GM21576 (cell line): ENCODE data around the gene PIGU.
"Not testable (repeated sequence)": the region's sequence is repeated elsewhere in the genome, so short reads cannot be mapped to it uniquely, and the experiment has no call there.

ENCODE experiments used
- ATAC-seq: cut with Tn5 transposase; IDR thresholded peaks from one replicate; pipeline ENCODE4 v1.9.1; 2021; ENCODE audit warnings: mild to moderate bottlenecking, moderate library complexity; ENCODE audit not compliant: unreplicated experiment

PIGU gene

GRCh38 chr20:34706912-34707784, 30.3 kb upstream of the PIGU start:
- no peak for ATAC-seq

GRCh38 chr20:34706302-34706875, 29.5 kb upstream of the PIGU start:
- no peak for ATAC-seq

DNA sequence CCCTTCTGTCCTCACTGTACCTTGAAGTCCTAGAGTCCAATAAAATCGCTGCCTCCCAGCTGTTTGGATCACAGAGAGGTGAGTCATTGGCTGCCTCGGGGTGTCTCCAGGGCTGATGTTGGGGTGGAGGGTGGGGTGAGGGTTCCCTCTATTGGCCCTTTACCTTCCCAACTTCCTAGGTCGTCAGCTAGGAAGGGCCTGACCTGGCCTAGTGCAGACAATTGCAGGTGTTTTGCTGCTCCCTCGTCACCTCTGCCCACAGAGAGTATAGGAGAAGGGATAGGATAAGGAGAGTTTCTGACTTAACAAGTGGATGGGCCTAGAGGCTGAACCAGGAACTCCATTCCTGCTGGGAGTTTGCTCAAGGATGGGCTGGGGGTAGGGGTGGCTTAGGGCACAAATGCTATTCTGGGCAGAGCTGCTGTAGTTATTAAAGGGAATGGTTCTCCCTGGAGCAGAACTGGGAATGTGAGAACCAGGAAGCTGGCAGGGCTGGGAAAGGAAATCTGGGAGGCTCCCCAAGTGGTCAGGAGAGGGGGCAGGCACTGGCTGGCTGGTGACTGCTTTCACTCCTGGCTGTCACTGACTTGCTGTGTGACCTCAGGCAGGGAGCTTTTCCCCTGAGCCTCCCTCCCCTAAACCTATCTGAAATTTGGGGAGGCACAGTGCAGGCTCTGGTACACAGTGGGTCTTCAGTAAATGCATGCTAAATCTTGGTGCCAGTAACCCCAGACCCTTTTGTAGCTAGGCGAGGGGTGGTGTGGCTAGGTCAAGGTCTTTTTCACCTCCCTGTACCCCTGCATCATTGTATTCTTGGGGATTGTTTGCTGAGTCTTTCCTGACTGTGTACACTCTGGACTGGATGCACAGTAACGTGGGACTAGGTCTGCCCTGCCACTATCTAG, 28.8 kb upstream of the PIGU start:
- no peak for ATAC-seq

DNA sequence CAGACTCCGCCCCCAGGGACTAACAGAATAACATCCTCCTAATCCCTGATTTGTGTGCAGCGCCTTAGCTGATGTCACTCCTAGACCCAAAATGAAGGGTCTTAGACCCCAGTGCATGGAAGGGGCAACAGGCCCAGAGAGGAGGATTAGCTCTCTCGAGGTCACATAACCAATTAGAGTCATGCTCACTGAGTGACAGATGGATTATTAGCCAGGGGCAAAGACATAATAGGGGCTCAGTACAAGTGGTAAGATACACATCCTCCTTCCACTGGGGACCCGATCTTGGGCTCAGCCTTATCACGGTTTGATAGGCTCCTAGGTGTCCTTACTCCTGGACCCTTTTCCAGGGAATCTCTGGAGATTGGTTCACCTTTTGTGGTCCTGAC, 28.1 kb upstream of the PIGU start:
- no peak for ATAC-seq

DNA sequence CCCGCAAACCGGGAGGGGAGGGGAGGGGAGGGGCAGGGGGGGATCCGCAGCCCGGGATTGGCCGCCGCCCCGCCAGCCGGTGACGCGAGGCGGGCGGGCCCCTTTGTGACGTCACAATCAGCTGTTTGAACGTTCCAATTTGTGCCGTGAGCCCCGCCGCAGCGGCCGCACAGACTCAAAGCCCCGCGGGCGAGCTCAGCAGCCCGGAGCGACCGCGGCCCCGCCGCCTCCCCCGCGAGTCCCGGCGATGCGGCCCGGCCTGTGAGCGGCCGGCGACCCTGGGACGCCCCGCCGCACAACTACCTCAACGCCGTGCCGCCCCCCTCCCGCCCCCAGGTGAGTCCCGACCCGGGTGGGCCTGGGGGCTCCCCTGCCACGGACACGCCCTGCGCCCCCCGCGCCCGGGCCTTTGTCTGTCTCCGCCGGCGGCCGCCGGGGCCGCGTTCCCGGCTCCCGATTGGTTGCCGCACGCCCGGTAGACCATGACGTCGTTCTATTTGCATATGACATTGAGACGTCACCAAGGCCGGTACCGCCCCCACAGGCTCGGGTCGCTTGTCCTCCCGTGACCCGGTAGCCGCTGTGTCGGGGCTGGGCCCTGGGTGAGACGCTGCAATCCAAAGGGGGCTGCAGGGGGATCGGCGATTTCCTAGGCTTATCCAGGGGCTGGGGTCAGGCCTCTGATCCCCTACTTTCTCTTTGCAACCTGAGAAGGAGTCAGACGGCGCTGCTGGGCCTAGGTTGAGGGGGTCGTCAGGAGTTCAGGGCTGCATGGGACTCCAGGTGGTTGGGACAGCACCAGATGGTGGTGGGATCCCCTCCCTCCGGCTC, 27.5 kb upstream of the PIGU start, which contains the start of gene TP53INP2:
TP53INP2 (plus strand) TSS at position 168 of the 831 bp plus-strand sequence. CDS start 4,396 bp downstream, outside the sequence.
- ATAC-seq = peak; percentile 39

DNA sequence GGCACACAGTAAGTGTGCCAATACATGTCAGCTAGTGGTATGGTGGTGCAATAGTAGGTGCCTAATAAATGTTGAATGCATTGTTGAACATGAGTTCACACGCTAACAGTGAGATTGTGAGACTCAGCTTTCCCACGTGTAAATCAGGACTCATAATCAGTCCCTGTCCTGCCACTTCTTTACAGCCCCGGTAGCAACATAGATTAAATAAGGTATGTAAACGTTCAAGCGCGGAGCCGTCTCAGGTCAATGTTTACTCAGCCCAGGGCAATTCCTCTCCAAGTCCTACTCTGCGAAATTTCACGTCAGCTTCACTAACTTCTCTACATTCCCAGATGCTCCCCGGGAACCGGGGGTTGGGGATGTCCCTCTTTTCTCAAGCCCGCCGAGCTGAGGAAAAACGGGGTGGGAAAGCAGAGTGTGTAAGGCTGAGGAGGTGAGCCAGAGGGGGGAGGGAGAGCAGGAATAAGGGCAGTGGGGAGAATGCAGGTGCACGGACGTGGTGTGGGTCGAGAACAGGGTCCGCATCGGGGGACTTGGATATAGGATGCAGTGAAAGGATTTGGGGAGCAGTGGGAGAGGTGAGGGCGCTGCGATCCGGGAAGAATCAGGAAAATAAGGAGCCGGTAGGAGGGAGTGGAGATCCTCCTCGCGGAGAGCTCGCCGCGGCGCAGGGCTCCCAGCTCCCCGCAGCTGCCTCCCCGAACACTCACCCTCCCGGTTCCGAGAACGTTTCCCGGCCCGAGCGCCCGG, 26.7 kb upstream of the PIGU start:
- ATAC-seq = no peak

DNA sequence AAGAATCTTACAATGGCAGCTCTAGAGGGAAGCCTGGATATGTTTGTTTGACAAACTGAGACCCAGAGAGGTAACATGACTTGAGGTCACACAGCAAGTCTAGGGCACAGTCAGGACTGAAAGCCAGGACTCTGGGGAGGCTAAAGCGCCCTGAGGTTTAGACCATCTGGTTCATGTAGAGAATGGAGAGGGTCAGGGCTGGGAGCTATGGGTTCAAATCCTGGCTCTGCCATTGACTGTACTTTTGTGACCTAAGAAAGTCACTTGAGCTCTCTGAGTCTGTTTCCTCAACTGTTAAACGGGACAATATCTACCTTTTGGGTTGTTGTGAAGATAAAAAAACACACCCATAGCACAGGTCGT, 26.1 kb upstream of the PIGU start:
- no peak for ATAC-seq

- ATAC-seq = no peak
These were observed 24.7 kb upstream of the PIGU start for GRCh38 chr20:34701405-34702085.

GRCh38 chr20:34693414-34693813, 16.5 kb upstream of the PIGU start:
- no peak for ATAC-seq

DNA sequence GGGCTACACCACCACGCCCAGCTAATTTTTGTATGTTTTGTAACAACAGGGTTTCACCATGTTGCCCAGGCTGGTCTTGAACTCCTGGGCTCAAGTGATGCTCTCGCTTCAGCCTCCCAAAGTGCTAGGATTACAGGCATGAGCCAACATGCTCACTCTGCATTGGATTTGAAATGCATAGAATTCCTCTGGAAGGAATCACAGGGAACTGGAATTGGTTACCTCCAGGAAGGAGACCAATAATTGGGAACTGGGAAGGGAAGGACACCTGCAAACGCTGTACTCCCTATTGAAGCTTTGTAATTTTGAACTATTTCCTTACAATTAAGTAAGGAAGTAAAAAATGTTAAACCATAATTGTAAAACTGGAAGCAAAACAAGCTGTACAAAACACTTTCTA, 14.9 kb upstream of the PIGU start:
- ATAC-seq = no peak

DNA sequence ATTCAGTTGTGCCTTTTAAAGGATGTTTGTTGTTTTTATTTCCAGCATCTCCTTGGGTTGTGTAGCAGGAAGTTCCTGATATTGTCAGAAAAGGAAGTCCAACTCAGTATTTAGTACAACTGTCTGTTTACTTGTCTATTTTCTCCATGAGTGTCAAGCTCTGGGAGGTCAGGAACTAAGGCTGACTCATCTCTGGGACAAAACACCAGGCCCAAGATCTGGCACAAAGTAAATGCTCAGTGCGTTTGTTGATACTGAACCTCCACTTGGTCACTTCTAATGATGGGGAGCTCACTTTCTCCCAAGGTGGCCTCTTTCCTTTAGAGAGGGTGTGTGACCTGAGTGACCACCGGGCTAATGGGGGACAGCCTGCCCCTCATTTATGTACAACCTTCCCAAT, 12.6 kb upstream of the PIGU start:
- no peak for ATAC-seq

GRCh38 chr20:34683667-34684066, 6.8 kb upstream of the PIGU start:
- no peak for ATAC-seq

GRCh38 chr20:34680586-34681175, 3.8 kb upstream of the PIGU start:
- no peak for ATAC-seq

GRCh38 chr20:34675993-34676641, 775 bp downstream of the PIGU start:
- ATAC-seq = no peak

- ATAC-seq = no peak
These were observed 1.3 kb downstream of the PIGU start for GRCh38 chr20:34675561-34675960.

DNA sequence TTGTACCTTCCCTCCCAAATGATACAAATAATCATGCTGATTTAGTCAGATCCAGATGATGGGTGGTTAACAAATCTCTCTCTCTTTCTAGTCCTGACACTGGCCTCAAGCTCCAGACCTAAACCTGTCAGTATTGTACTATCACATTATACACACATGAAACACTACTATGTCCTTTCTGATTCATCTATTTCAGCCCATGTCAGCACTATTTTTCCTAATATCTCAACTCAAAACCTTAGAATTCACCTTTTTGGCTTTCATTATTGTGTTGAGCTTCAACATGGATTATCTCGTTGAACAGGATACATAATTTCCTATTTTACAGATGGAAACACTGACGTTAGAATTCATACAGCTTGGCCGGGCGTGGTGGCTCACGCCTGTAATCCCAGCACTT, 3.5 kb downstream of the PIGU start:
- ATAC-seq = no peak

GRCh38 chr20:34669094-34669493, 7.8 kb downstream of the PIGU start:
- ATAC-seq = no peak

DNA sequence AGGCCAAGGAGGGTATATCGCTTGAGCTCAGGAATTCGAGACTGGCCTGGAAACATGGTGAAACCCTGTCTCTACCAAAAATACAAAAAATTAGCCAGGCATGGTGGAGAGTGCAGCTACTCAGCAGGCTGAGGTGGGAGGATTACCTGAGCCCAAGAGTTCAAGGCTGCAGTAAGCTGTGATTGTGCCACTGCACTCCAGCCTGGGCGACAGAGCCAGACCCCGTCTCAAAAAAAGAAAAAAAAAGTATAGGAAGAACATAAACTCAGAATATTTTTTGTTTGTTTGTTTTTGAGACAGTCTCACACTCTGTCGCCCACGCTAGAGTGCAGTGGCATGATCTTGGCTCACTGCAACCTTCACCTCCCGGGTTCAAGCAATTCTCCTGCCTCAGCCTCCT, 12.1 kb downstream of the PIGU start:
- ATAC-seq = not testable (repeated sequence)
